ENCODE results near the gene TNFSF9.
"Not testable (repeated sequence)": the region's sequence is repeated elsewhere in the genome, so short reads cannot be mapped to it uniquely, and the experiment has no call there.

The TNFSF9 gene

DNA sequence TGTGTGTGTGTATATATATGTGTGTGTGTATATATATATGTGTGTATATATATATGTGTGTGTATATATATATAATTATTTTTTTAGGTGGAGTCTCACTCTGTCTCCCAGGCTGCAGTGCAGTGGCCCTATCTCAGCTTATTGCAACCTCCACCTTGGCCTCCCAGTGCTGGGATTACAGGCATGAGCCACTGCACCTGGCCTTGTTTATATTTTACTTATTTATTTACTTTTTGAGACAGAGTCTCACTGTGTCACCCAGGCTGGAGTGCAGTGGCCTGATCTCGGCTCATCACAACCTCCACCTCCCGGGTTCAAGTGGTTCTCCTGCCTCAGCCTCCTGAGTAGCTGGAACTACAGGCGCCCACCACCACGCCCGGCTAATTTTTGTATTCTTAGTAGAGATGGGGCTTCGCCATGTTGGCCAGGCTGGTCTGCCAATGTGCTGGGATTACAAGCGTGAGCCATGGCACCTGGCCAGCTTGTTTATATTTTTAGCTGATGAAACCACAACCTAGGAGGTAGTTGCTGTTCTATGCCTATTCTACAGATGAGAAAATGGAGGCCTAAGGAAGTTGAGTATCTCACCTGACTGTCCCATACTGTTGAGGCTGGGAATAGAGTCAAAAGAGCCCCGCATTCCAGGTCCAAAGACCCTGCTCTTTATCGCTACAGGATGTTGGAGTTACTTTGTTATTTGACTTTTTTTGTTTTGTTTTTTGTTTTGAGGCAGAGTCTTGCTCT lies 22.6 kb upstream of the TNFSF9 start:
- not testable (repeated sequence) for FAIRE-seq

DNA sequence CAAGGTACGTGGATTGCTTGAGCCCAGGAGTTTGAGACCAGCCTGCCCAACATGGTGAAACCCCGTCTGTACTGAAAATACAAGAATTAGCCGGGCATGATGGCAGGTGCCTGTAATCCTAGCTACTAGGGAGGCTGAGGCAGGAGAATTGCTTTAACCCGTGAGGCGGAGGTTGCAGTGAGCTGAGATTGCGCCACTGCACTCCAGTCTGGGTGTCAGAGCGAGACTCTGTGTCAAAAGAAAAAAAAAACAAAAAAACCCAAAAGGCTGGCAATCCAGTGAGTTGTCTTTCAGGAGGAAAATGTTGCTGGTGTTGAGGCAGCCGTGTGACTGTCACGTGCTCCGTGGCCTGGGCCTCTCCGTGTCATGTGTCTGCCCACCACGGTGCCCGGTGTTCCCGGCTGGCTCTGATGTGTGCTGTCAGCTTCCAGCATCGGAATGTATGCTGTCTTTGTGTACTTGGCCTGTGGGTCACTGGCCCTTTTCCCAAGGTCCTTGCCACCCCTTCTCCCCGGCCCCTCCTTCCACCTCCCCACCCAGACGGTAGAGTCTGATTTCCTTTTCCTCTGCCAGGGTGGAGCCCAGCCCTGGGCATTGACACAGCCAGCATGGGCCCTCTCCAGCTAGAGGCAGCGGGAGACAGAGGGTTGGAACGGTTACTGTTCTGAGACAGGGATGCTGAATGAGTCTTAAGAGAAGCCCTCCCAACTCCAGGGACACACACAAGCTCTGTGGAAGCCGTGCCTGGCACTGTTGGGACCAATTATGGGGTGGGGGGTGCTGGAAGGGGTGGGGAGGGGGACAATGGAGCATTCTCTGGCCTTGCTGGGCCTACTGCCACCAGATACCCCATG lies 21.5 kb upstream of the TNFSF9 start:
- FAIRE-seq, result no peak

DNA sequence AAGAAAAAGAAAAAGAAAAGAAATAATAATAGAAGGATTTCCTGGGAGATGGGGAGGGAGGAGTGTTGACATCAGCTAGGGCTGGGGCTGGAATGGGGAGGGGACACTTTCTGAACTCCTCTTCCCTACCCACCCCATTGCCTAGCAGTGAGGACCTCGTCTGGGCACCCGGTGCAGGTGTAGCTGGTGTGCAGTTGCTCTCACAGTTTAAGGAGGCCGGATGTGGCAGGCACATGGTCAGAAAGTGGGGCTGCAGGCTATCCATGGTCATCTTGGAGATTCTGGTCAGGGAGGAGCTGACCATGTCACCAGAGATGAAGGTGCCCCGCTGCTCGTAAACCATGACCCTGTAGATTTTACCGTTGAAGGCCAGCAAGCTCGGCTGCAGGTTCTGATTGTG lies 20.2 kb upstream of the TNFSF9 start:
- no peak for FAIRE-seq

DNA sequence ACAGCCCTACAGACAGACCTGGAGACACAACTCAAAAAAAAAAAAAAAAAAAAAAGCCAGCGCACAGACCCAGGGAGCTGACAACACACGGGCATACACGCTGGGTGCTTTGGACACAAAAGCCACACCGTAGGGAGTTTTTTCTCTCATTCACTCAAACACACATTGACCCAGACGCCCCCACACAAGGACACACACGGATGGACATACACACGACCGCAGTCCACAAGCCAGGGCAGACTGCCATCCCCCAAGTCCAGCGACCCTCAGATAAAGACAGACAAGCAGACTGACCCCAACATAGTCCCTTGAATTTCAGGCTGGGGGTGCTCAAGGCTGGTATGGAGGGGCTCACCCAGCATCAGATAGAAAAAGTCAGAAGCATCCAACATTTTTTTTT lies 16.7 kb upstream of the TNFSF9 start:
- FAIRE-seq, result no peak

DNA sequence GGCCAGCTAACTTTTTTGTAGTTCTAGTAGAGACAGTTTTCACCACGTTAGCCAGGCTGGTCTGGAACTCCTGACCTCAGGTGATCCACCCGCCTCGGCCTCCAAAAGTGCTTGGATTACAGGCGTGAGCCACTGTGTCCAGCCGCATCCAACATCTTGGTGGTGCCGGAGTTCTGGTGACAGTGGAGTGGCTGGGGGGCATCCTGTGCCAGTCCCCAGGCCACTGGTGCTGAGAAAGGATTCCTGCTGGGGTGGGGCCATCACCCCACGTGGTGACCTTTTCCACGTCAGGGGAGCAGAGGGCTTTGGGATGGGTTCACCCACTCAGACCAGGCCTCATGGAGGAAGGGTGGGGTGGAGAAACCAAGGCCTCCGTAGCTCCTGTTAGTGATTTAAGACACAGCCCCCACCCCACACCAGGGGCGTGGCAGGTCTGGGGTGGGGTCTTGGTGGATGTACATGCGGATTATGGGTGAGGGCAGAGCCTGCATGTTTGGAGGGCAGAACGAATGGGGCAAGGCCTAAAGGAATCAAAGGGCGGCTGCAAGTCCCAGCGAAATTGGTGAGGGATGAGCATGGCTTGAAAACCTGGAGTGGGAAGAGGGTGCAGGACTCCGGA lies 15.8 kb upstream of the TNFSF9 start:
- no peak for FAIRE-seq

DNA sequence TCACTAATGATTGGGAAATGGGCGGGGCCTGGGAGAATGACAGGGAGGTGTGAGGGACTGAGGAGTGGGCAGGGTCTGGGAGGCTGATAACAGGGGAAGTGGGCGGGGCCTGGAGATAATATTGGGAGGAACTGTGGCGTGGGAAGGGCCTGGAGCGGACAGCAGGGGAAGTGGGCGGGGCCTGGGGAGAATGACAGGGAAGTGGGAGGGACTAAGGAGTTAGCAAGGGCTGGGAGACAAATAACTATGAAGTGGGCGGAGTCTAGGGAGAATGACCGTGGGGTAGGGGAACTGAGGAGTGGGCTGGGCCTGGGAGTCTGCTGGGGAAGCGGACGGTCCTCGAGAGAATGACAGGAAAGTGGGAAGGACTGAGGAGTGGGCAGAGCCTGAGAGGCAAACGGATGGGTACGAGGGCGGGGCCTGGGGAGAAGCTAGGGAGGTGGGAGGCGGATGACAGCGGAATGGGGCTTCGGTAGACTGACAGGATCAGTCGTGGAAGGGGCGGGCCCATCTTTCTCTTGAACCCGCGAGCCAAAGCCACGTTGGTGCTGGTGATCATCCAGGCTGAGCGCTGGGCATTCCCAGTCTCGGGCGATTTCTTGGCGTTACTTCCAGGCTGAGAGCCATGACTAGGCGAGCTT lies 14.7 kb upstream of the TNFSF9 start:
- FAIRE-seq, result peak; percentile 70

DNA sequence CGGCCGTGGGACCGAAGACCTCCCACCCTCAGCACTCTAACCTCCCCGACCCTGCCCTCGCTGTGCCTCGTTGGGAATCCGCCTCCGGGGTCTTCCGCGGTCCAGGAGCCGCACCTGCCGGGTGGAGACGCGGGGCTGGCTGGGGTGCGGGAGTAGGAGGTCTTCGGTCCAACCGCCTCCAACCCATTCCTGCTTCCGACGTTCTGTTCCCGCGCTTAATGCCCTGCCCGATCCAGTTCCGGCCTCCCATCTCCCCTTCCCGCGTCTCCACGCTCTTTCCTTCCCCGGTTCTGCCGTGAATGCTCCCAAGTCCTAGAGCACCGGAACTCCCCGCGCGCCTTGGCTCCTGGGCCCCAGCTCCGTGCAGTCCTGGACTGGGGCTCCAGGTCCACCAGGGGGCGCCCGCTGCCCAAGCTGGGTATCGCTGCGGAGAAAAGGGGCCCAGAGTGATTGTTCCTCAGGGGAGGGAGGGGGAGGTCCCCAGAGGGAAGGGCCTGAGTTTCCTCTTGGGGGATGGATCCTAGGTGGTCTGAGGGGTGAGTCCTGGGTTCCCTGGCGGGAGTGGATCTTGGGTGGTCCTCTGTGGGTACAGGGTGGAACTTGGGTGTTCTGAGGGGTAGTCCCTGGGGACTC lies 14.1 kb upstream of the TNFSF9 start:
- no peak for FAIRE-seq

DNA sequence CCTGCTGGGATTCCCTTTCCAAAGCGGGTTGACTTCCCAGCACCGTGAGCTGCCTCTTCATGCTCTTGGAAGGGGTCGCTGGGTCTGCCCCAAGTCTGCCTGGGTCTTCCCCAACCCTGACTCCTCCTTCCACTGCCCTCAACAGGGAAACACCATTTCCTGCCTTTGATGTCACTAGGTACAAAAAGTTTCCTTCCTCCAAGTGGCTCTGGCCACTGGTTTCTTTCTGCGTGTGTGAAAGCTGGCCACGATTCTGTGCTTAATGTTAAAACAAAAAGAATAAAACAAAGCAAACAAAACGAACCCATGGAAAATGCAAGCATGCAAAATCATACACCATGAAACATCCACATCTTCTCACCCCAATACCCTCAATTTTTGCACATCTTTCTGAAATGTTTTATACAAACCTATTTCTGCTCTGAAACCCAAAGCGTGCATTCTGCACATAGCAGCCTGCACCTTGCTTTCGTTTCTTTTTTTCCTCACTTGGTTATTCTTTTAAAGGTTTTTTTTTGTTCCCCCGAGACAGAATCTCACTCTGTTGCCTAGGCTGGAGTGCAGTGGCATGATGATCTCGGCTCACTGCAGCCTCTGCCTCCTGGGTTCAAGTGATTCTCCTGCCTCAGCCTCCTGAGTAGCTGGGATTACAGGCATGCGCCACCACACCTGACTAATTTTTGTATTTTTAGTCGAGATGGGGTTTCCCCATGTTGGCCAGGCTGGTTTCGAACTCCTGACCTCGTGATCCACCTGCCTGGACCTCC lies 12.5 kb upstream of the TNFSF9 start:
- FAIRE-seq, result no peak

DNA sequence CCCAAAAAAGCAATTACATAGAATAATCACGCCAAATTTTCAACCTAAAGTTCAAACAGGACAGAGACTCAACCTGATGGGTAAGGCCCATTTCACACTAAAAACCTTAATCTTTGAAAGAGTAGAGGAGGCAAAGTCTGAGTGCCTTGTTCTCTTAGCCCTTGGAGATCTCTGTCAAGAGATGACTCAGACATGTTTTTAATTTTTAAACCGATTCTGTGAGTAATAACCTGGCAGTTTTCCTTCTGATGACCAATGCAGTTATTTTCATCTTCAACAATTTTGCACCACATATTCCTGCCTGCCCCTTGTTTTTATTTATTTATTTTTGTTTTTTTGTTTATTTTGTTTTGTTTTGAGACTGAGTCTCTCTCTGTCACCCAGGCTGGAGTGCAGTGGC lies 11.5 kb upstream of the TNFSF9 start:
- FAIRE-seq, result no peak

DNA sequence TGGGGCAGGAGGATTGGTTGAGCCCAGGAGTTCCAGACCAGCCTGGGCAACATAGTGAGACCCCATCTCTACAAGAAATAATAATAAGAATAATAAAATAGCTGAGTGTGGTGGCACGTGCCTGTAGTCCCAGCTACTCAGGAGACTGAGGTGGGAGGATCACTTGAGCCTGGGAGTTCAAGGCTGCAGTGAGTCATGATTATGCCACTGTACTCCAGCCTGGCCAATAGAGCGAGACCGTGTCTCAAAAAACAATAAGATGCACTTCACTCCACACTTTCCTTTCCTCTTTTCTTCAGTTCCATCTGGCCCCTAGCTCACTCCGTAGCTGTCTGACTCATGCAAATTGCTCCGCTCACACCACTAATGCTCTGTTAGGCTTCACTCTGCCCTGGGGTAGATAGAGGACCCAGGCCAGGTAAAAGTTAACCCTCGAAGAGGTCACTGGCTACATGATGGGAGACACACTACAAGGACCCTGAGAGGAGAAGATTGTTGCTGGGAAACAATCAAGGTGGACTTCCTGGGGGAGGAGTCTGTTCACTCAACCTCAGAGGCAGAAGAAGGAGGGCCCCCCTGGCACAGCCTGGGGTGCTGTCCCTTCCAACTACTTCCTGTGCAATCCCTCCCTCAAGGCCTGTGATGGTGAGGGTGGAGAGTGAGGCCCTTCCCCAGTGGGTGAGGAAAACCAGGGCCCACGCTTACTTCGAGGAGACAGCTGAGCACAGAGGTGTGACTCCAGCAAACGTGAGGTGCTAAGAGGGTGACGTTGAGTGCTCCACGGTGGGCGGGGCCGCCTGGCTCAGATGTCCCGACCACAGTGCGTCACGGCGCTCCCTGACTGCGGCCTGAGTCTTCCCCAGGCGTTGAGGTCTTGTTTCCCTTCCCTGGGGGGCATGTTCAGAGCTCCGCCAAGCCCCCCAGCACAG lies 8.8 kb upstream of the TNFSF9 start:
- FAIRE-seq, result no peak

DNA sequence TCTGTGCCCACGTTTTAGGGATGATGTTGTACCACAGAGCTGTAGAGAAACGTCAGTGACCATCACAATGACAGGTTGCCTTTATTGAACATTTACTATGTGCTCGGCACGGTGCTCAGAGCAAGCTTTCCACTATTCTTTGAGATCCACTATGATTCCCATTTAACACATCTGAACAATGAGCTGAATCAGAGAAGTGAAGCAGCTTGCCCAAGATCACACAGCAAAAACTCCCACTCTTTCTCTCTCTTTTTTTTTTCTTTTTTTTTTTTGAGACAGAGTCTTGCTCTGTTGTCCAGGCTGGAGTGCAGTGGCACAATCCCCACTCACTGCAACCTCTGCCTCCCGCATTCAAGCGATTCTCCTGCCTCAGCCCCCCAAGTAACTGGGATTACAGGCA lies 8.1 kb upstream of the TNFSF9 start:
- no peak for FAIRE-seq

DNA sequence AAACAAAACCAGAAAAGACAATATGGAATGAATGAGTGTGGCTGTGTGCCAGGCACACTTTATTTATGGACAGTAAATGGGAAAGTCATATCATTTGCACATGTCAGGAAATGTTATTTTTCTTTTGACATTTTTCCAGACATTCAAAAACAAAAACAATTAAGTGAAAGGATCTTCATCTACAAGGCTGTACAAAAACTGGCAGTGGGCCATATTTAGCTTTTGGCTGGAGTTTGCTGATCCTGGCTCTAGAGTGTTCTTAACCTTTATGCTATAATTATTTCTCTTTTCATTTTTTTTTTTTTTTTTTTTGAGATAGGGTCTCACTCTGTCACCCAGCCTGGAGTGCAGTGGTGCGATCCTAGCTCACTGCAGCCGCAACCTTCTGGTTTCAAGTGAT lies 6.5 kb upstream of the TNFSF9 start:
- FAIRE-seq, result peak; percentile 4

DNA sequence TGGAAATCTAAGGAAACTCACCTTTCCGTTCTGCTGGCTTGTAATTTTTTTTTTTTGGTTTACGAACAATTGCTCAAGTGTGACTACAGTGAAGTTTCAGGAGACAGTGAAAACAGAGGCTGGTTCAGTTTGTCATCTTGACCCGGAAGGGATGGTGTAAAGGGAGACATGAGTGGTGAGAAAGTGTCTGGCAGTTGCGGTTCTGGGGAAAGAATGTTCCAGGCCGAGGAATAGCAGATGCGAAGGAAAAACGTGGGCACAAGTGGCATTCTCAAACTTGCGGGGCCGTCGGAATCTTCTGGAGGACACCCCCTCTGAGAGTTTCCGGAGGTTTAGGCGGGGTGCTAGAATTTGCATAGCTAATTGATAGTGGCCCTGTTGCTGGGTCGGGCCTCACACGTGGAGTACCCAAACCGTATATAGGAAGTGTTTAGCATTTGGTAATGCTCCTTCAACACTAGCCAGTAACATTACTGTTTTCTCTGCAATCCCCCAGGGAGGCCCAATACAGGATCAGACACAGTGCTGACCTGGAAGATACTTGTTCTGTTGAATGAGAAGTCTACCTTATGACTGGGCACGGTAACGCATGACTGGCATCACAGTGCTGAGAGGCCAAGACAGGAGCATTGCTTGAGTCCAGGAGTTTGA lies 2.8 kb upstream of the TNFSF9 start:
- no peak for FAIRE-seq

DNA sequence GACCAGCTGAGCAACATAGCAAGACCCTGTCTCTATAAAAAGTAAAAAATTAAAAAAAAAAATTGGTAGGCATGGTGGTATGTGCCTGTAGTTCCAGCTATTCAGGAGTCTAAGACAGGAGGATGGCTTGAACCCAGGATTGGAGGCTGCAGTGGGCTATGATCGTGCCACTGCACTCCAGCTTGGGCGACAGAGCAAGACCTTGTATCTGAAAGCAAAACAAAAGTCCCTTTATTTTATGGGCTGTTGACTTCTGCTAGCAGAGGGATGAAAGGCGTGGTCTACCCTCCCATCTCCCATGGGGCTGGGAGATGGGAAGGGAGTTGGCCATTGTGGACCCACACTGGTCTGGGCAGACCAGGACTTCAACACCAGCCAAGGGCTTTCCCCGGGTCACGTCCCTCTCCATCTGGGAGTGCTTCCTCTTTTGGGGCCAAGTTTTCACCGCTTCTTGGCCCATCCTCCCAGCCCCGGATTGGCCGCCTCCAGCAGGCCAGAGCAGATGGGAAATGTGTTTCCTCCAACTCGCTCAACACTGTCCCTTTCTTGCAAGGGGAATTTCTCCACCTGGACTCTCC lies 2.2 kb upstream of the TNFSF9 start:
- no peak for FAIRE-seq

DNA sequence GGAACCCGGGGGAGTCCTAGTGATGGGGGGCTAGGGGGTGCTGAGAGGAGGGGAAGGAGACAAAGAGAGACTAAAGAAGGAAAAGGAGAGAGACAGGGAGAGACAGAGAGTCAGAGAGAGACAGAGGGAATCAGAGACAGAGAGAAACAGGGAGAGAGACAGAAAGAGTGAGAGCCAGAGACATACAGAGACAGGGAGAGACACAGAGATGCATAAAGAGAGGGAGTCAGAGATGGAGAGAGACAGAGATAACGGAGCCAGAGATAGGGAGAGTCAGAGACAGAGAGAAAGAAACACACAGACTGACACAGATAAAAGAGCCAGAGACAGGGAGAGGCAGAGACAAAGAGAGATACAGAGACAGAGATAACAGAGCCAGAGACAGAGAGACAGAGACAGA lies 1.5 kb upstream of the TNFSF9 start:
- FAIRE-seq, result no peak

DNA sequence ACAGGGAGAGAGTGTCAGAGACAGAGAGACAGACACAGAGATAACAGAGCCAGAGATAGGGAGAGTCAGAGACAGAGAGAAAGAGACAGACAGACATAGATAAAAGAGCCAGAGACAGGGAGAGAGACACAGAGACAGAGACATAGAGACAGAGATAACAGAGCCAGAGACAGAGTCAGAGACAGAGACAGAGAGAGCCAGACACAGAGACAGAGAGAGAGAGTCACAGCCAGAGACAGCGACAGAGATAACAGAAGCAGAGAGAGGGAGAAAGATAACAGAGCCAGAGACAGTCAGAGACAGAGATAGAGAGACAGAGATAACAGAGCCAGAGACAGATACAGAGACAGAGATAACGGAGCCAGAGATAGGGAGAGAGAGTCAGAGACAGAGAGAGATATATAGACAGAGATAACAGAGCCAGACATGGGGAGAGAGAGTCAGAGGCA lies 865 bp upstream of the TNFSF9 start:
- FAIRE-seq, result no peak

DNA sequence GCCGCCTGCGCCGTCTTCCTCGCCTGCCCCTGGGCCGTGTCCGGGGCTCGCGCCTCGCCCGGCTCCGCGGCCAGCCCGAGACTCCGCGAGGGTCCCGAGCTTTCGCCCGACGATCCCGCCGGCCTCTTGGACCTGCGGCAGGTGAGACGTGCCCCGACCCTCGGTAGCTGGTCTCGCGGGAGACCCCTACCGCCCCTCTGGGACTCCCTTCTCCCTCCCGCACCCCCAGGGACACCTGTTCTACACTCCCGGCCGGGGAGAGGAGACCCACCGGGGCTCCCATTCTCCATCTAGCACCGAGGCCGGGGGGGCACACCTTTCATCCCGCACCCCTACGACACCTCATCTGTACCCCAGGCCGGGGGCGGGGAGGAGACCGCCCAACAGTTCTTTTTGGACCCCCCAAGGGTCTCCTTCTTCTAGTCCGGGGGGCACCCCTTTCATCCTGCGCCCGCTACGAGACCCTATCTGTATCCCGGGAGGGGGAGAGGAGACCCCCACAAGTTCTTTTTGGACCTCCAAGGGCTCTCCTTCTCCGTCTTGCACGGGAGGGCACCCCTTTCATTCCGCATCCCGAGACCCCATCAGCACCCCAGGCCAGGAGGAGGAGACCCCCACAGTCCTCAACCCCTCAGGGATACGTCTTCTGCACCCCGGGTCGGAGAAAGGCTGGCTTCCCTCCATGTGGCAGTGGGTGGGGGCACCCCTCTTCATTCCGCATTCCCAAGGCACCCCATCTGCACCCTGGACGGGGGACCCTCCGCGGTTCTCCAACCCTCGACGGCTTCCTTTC lies 533 bp downstream of the TNFSF9 start:
- no peak for FAIRE-seq

DNA sequence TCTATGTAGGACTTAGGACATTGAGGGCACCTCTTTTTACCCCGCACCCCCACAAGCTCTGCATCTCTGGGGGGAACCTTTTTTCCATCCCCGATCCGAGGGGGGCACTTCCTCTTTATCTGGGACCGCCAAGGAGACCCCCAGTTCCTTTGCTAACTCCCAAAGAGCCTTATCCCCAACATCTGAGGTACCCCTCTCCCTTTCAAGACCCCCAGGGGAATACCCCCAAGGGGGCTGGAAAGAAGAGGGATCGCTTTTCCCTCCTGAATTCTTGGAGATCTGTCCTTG lies 1.1 kb downstream of the TNFSF9 start:
- FAIRE-seq, result no peak
